Fibroblast of mammary gland (primary cell): Measurements from ENCODE around the gene LHPP.

Experiments used
- DNase-seq: peaks from one replicate; pipeline ENCODE4 v3.0.0-alpha.2; 2010; ENCODE audit warnings: low read depth
- H3K4me3 ChIP-seq: 2 replicates; pipeline ENCODE4 v1.5.1; 2011; ENCODE audit warnings: low read depth, mild to moderate bottlenecking, low read length, moderate library complexity; ENCODE audit not compliant: control insufficient read depth
- TF ChIP-seq, protein P1 (sequence below): conservative IDR thresholded peaks from 2 replicates; pipeline ENCODE4 v1.5.1; 2011; ENCODE audit warnings: low read depth, low read length, inconsistent platforms; ENCODE audit not compliant: control insufficient read depth, insufficient read depth

LHPP gene

DNA sequence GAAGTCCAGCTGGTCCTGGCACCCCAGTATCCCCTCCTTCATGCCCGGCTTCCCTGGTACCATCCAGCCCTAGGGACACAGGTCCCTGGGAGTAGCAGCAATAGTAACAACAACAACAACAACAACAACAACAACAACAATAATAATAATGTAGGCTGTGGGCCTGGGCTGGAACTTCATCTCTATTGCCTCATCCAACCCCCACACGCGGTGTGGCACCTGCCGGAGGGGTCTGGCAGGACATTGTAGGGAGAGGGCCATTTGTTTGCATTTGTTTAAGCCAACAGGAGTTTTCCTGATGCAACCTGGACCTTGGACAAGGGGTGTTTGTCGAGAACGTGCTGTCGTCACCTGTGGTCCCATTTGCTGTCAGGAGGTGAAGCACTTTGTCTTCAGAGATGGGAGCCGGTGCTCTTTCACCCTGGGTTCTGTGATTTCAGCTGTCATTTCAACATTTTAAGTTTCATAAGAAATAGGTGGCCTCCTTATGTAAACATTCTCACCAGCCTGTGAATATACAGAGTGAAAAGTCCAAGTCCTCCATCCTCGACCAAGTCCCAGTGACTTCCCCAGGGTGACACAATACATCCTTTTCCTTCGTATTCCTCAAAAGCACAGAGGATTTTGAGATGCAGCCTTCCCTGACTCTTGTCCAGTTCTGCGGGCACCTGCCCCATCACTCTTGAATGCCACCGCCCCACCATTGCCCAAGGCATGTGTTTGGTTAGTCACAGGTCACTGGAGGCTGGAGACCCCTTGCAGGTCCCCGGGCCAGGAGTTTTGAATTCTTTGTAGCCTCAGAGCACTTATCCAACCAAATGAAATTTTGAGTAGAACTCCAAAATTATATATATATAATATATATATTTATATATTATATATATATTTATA is 9.2 kb downstream of the LHPP start:
- no peak for DNase-seq
- no peak overlapping the region for H3K4me3 ChIP-seq
- TF ChIP-seq, protein P1, sequence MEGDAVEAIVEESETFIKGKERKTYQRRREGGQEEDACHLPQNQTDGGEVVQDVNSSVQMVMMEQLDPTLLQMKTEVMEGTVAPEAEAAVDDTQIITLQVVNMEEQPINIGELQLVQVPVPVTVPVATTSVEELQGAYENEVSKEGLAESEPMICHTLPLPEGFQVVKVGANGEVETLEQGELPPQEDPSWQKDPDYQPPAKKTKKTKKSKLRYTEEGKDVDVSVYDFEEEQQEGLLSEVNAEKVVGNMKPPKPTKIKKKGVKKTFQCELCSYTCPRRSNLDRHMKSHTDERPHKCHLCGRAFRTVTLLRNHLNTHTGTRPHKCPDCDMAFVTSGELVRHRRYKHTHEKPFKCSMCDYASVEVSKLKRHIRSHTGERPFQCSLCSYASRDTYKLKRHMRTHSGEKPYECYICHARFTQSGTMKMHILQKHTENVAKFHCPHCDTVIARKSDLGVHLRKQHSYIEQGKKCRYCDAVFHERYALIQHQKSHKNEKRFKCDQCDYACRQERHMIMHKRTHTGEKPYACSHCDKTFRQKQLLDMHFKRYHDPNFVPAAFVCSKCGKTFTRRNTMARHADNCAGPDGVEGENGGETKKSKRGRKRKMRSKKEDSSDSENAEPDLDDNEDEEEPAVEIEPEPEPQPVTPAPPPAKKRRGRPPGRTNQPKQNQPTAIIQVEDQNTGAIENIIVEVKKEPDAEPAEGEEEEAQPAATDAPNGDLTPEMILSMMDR = no peak

DNA sequence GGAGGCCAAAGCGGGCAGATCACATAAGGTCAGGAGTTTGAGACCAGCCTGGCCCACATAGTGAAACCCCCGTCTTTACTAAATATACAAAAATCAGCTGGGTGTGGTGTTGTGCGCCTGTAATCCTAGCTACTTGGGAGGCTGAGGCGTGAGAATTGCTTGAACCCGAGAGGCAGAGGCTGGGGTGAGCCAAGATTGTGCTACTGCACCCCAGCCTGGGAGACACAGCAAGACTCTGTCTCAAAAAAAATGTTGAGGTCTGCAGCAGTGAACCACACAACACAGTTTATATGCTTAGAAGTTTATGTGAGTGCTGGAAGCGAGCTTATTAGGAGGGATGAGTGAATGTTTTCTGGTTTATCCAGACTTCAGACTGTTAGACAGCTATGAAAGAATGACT is 10.4 kb downstream of the LHPP start:
- DNase-seq = no peak
- H3K4me3 ChIP-seq = no peak overlapping the region
- TF ChIP-seq, protein P1 = no peak

DNA sequence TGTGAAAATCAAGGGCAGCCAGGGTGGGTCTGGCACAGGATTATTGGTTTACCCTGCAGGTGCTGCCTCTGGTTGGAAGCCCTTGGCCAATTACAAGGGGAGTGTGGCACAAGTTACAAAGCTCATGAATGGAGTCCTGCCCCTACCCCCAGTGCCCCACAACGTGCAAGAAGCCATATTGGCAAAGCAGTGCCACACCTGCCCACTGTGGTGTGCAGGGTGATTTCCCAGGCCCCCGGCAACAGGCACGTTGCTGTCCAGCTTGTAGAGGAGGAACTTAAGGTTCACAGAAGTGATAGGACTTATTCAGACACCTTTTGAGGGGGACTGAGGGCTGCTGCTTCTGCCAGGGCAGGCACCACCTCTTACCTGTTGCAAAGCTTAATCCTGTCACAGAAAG is 11.4 kb downstream of the LHPP start:
- no peak overlapping the region for H3K4me3 ChIP-seq
- DNase-seq = no peak
- TF ChIP-seq, protein P1 = no peak

DNA sequence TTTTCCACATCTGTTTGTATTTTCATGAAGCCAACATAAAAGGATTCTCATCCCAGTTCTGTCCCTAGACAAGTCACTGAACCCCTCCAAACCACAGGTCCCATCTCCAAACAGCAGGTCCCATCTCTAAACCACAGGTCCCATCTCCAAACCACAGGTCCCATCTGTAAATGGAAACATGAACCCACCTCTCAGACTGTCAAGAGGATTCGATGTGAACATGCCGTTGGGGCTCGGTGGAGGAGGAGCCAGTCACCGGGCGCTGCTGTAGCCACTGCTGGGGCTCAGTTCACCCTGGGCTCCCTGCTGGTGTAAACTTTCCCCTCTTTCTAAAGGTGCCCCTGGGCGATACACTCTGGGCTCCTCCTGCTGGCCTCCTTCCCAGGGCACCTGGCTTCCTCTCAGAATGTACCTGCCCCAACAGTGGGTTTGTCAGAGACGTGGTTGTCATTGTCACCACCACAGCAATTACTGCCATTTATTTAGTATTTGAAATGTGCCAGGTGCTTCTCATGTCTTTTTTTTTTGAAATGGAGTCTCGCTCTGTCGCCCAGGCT is 13.0 kb downstream of the LHPP start:
- TF ChIP-seq, protein P1 = no peak
- H3K4me3 ChIP-seq = no peak overlapping the region
- no peak for DNase-seq

DNA sequence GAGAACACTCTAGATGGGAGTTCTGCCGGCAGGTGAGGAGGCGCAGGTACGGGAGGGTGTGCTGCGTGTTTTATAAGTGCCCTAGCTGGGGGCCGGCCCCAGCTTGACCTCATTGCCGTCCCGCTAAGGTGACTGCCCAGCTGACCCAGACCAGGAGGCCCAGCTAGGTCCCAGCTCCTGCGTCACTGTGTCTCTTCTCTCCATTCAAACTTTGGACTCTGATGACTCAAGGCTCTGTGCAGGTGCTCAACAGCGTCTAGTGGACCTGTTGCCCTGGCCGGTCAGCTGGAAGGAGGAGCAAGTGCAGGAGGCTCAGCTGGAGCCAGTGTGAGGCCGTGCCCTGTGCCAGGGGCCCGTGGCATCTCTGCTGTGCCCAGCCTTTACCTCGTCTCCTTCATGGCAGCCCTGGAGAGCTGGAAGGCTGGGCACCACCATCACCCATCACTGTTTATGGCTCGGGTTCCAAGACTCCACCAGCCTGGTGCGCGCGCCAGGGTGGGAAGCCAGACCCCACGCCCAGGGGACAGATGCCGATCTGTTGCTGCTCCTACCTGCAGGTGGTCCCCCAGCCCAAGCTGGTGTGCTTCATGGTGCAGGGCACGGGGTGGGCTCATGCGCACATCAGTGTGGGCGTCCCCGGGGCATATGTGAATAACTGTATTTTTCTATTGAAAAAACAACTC is 14.6 kb downstream of the LHPP start:
- TF ChIP-seq, protein P1 = no peak
- DNase-seq = no peak
- H3K4me3 ChIP-seq = no peak overlapping the region

DNA sequence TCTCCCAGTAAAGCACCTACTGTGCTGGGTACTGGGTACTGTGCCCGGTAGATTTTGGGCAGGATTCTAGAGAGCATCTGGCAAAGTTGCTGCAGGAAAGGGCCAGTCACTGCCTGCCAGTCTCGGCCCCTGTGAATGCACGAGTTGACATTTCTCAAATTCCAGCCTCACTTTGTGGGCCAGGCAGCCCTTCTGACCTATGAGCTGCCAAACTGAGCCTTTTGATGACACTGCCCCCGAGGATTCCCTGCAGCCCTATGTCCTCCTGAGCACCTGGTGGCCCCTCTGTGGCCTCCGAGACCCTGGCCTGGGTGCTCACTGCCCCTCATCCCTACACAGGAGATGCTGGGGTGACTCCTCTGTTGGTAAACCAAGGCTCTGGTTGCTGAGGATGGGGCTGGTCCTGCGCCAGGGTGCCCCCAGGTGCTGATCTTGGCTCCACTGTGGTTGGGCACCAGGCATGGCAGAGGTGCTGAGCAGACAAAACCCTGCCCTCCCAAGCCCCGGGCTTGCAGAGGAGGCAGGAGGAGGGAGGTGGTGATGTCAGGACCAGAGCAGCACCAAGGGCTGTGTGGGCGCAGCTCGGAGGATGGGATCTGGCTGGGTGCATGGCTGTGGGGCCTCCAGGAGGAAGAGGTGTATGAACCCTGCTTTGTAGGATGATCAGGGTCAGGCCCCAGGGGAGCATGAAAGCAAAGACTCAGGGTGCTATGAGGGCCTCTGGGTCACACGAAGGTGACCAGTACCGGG is 16.2 kb downstream of the LHPP start:
- TF ChIP-seq, protein P1 = no peak
- DNase-seq = no peak

More for the DNA sequence above, 16.2 kb downstream of the LHPP start:
- no peak overlapping the region for H3K4me3 ChIP-seq
